Endothelial cell of umbilical vein (primary cell): ENCODE measurements around the gene FABP6. TPM values are rescaled to one million over a fixed set of nuclear protein-coding genes. Genes with fewer than 3 reads are reported as not detected.
A peak's percentile ranks its signal among the peaks of the same experiment; 100 is the strongest.

Source experiments
- BruUV-seq: library from RNA; stranded (reverse); fragments of 400-500 nt; replicated peaks from 2 replicates; lab custom pipeline; 2021; lab: Mats Ljungman, UMichigan
- CTCF ChIA-PET: fragments of 300-600, 350-600 bp; sonication (Branson Sonifier 250); formaldehyde crosslinking; loops from one replicate; lab custom pipeline; 2021; ENCODE audit warnings: antibody characterized with exemption, inconsistent platforms; lab: Charles Lee
- POLR2A ChIA-PET: fragments of 300-600, 350-600 bp; sonication (Branson Sonifier 250); formaldehyde crosslinking; loops from one replicate; lab custom pipeline; 2021; ENCODE audit warnings: antibody characterized with exemption, inconsistent platforms; lab: Charles Lee
- DNase-seq: peaks from one replicate; pipeline ENCODE4 v3.0.0-alpha.2; 2011; ENCODE audit warnings: low read depth, low spot score
- FAIRE-seq: peaks from 2 replicates; lab custom pipeline; 2011; peaks lifted over from hg19 to GRCh38; lab: Jason Lieb, UNC
- H2AFZ ChIP-seq: 2 replicates; pipeline ENCODE4 v1.6.0; 2012; ENCODE audit warnings: low read depth, low read length, control low read depth, inconsistent platforms
- H3K27ac ChIP-seq: 2 replicates; pipeline ENCODE4 v1.5.1; 2011; ENCODE audit warnings: low read depth, mild to moderate bottlenecking, control low read depth, low read length, moderate library complexity; ENCODE audit not compliant: insufficient read depth
- H3K27me3 ChIP-seq, 2 experiments: 2 replicates each; pipeline versions ENCODE4 v1.6.0 to v1.6.1; 2011; ENCODE audit warnings: low read length in 2 of 2, mixed read lengths in 1 of 2; ENCODE audit not compliant: control insufficient read depth in 2 of 2, insufficient read depth in 2 of 2
- H3K36me3 ChIP-seq, 2 experiments: 2 replicates in 1 of 2; 3 replicates in 1 of 2; pipeline ENCODE4 v1.5.1; 2011; ENCODE audit warnings: low read length in 2 of 2, mild to moderate bottlenecking in 1 of 2, moderate library complexity in 1 of 2; ENCODE audit not compliant: control insufficient read depth in 2 of 2, insufficient read depth in 2 of 2; ENCODE audit errors: extremely low read depth in 1 of 2
- H3K4me1 ChIP-seq: 3 replicates; pipeline ENCODE4 v1.5.1; 2011; ENCODE audit warnings: mild to moderate bottlenecking, low read length; ENCODE audit not compliant: control insufficient read depth, insufficient read depth; ENCODE audit errors: extremely low read depth
- H3K4me2 ChIP-seq: 2 replicates; pipeline ENCODE4 v1.6.1; 2011; ENCODE audit warnings: low read length, control low read depth, mixed read lengths; ENCODE audit not compliant: insufficient read depth
- H3K4me3 ChIP-seq, 3 experiments: fragments of 200-600 bp in 1 of 3; sonication (generic), shearing (Covaris generic) in 1 of 3; replicated peaks in 1 of 3; 2 replicates each; pipeline ENCODE4 v1.5.1; 2011 to 2016; ENCODE audit warnings: control low read depth in 3 of 3, low read length in 3 of 3, mild to moderate bottlenecking in 2 of 3, inconsistent platforms in 1 of 3, low read depth in 1 of 3, moderate library complexity in 1 of 3; ENCODE audit not compliant: insufficient read depth in 1 of 3
- H3K79me2 ChIP-seq: 2 replicates; pipeline ENCODE4 v1.6.0; 2012; ENCODE audit warnings: low read length, inconsistent platforms; ENCODE audit not compliant: control insufficient read depth, insufficient read depth
- H3K9ac ChIP-seq: replicated peaks from 2 replicates; pipeline ENCODE3; 2011; ENCODE audit warnings: low read length, control low read depth; ENCODE audit not compliant: insufficient read depth; ENCODE audit errors: extremely low read depth
- H3K9me1 ChIP-seq: replicated peaks from 3 replicates; pipeline ENCODE4 v1.6.0; 2011; ENCODE audit warnings: mild to moderate bottlenecking, low read length; ENCODE audit not compliant: control insufficient read depth, insufficient read depth; ENCODE audit errors: extremely low read depth
- H3K9me3 ChIP-seq: replicated peaks from 2 replicates; pipeline ENCODE4 v1.5.1; 2012; ENCODE audit warnings: low read length, inconsistent platforms; ENCODE audit not compliant: control insufficient read depth, insufficient read depth
- H4K20me1 ChIP-seq: replicated peaks from 2 replicates; pipeline ENCODE3; 2011; ENCODE audit warnings: mild to moderate bottlenecking, low read length; ENCODE audit not compliant: control insufficient read depth, insufficient read depth; ENCODE audit errors: extremely low read depth
- EZH2 ChIP-seq: IDR thresholded peaks from 2 replicates; pipeline ENCODE4 v1.6.1; 2012; ENCODE audit warnings: borderline replicate concordance, low read depth, mild to moderate bottlenecking, moderate library complexity, low read length, inconsistent platforms; ENCODE audit not compliant: severe bottlenecking
- FOS ChIP-seq: IDR thresholded peaks from 2 replicates; pipeline ENCODE4 v1.6.1; 2011; ENCODE audit warnings: mild to moderate bottlenecking, low read length, moderate library complexity, borderline replicate concordance; ENCODE audit not compliant: insufficient read depth
- GATA2 ChIP-seq: IDR thresholded peaks from 2 replicates; pipeline ENCODE4 v1.7.0; 2011; ENCODE audit warnings: low read depth, mild to moderate bottlenecking, moderate library complexity, mixed read lengths, low read length; ENCODE audit not compliant: insufficient read length, insufficient read depth
- JUN ChIP-seq: IDR thresholded peaks from 2 replicates; pipeline ENCODE4 v1.6.1; 2011; ENCODE audit warnings: borderline replicate concordance, low read depth; ENCODE audit not compliant: insufficient read length, insufficient read depth
- MYC ChIP-seq: IDR thresholded peaks from one replicate; pipeline ENCODE4 v1.6.1; 2011; ENCODE audit warnings: mild to moderate bottlenecking, low read depth, low read length
- POLR2A ChIP-seq: IDR thresholded peaks from 2 replicates; pipeline ENCODE4 v1.6.1; 2012; ENCODE audit warnings: low read depth, mild to moderate bottlenecking, control low read depth, low read length
- POLR2AphosphoS5 ChIP-seq: IDR thresholded peaks from 2 replicates; pipeline ENCODE4 v1.6.1; 2012; ENCODE audit warnings: low read depth, mild to moderate bottlenecking, control low read depth, low read length, moderate library complexity; ENCODE audit not compliant: insufficient read depth
- dilution Hi-C: fragments of 300-500 bp; cut with MboI; formaldehyde crosslinking; loops from one replicate; pipeline ENCODE4 v1.15.0; 2019; ENCODE audit warnings: low sequenced_read_pairs; ENCODE audit not compliant: extremely low pct_ligation_motif_present
- intact Hi-C: fragments of 100-400 bp; cut with micrococcal nuclease; formaldehyde crosslinking; loops from one replicate; pipeline ENCODE4 v1.10.0; 2022
- polyA plus RNA-seq, 4 experiments: library from polyadenylated mRNA; depleted of rRNA in 3 of 4; stranded (reverse) in 3 of 4; unstranded in 1 of 4; fragments of >200 nt; gene quantifications; 2 replicates each; pipeline versions ENCODE4 v1.2.1 to v1.2.3, GENCODE V29; 2011 to 2012; ENCODE audit warnings: missing spikeins in 1 of 4
- total RNA-seq: library from RNA; stranded (reverse); gene quantifications from 2 replicates; pipeline ENCODE4 v1.2.3, GENCODE V29; 2021
- TF ChIP-seq, protein P1 (sequence below), 2 donors: IDR thresholded peaks; 1 replicate in 1 of 2; 2 replicates in 1 of 2; pipeline ENCODE4 v1.5.1; 2011; ENCODE audit warnings: low read length in 2 of 2, mild to moderate bottlenecking in 2 of 2, moderate library complexity in 2 of 2, control low read depth in 1 of 2, inconsistent platforms in 1 of 2, low read depth in 1 of 2; ENCODE audit not compliant: insufficient read depth in 1 of 2; ENCODE audit errors: extremely low read depth in 1 of 2
- TF ChIP-seq, protein P2 (sequence below): IDR thresholded peaks from 2 replicates; pipeline ENCODE4 v1.6.1; 2011; ENCODE audit not compliant: insufficient read depth, insufficient read length

FABP6 gene
- total and polyA plus RNA-seq, 2 donors (not counting 3 experiments of a cell fraction or from before 2014, with no cell fraction given): not detected

- dilution Hi-C loops: no loop called here
- DNase-seq: no peak
- no TSS peak for BruUV-seq
- H3K9me3 ChIP-seq: no peaks in the 10 kb centered on the region
- H3K79me2 ChIP-seq: no peaks in the 10 kb centered on the region
- no peak overlapping the region for H2AFZ ChIP-seq
- intact Hi-C loops: no loop called here
- POLR2A ChIA-PET: no interaction called here
- no peak overlapping the region for H3K9ac ChIP-seq
- H3K4me3 ChIP-seq: no peak overlapping the region
- H3K4me2 ChIP-seq: no peak overlapping the region
- no peak overlapping the region for H3K27ac ChIP-seq
- no peaks in the 10 kb centered on the region for H4K20me1 ChIP-seq
- H3K9me1 ChIP-seq: no peaks in the 10 kb centered on the region
- FAIRE-seq: peak; percentile 47
- TF ChIP-seq, protein P1, sequence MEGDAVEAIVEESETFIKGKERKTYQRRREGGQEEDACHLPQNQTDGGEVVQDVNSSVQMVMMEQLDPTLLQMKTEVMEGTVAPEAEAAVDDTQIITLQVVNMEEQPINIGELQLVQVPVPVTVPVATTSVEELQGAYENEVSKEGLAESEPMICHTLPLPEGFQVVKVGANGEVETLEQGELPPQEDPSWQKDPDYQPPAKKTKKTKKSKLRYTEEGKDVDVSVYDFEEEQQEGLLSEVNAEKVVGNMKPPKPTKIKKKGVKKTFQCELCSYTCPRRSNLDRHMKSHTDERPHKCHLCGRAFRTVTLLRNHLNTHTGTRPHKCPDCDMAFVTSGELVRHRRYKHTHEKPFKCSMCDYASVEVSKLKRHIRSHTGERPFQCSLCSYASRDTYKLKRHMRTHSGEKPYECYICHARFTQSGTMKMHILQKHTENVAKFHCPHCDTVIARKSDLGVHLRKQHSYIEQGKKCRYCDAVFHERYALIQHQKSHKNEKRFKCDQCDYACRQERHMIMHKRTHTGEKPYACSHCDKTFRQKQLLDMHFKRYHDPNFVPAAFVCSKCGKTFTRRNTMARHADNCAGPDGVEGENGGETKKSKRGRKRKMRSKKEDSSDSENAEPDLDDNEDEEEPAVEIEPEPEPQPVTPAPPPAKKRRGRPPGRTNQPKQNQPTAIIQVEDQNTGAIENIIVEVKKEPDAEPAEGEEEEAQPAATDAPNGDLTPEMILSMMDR (IDR thresholded peaks at IDR 0.05; ENCODE audit: extremely low read depth in 1 of 2, insufficient read depth in 1 of 2, low read depth in 1 of 2, low read length in 2 of 2): no peak
- TF ChIP-seq JUN (no peak), FOS (no peak), EZH2 (no peak), MYC (no peak), POLR2A (no peak), POLR2AphosphoS5 (no peak), GATA2 (no peak)
- TF ChIP-seq, protein P2, sequence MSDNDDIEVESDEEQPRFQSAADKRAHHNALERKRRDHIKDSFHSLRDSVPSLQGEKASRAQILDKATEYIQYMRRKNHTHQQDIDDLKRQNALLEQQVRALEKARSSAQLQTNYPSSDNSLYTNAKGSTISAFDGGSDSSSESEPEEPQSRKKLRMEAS: no peak
- CTCF ChIA-PET: no interaction called here
- no peaks in the 10 kb centered on the region for H3K27me3 ChIP-seq
- no peaks in the 10 kb centered on the region for H3K36me3 ChIP-seq
- no peaks in the 10 kb centered on the region for H3K4me1 ChIP-seq
Observed at GRCh38 chr5:160181965-160182622, 47.2 kb upstream of the FABP6 start.
